GM18861 (cell line): ENCODE results near the gene ARHGEF37.
A peak's percentile ranks its signal among the peaks of the same experiment; 100 is the strongest.
"Not testable (repeated sequence)": the region's sequence is repeated elsewhere in the genome, so short reads cannot be mapped to it uniquely, and the experiment has no call there.

Experiments used
- ATAC-seq: cut with Tn5 transposase; IDR thresholded peaks from one replicate; pipeline ENCODE4 v1.9.1; 2021; ENCODE audit not compliant: unreplicated experiment

Gene ARHGEF37

GRCh38 chr5:149563466-149563865, 17.8 kb upstream of the ARHGEF37 start:
- ATAC-seq = no peak

GRCh38 chr5:149564542-149565140, 16.7 kb upstream of the ARHGEF37 start:
- peak; percentile 86 for ATAC-seq

- ATAC-seq = peak; percentile 57
Observed at GRCh38 chr5:149567226-149567625, 14.1 kb upstream of the ARHGEF37 start.

GRCh38 chr5:149572170-149572569, 9.1 kb upstream of the ARHGEF37 start:
- no peak for ATAC-seq

GRCh38 chr5:149572576-149573231, 8.6 kb upstream of the ARHGEF37 start:
- no peak for ATAC-seq

GRCh38 chr5:149575131-149575530, 6.2 kb upstream of the ARHGEF37 start:
- no peak for ATAC-seq

GRCh38 chr5:149576021-149576420, 5.3 kb upstream of the ARHGEF37 start:
- ATAC-seq = no peak

- no peak for ATAC-seq
Observed at GRCh38 chr5:149578896-149579295, 2.4 kb upstream of the ARHGEF37 start.

- no peak for ATAC-seq
Observed at GRCh38 chr5:149580808-149581191, 498 bp upstream of the ARHGEF37 start.

GRCh38 chr5:149581931-149582768, 852 bp downstream of the ARHGEF37 start:
- no peak for ATAC-seq

GRCh38 chr5:149583394-149583793, 2.1 kb downstream of the ARHGEF37 start:
- no peak for ATAC-seq

GRCh38 chr5:149584121-149584520, 2.8 kb downstream of the ARHGEF37 start:
- ATAC-seq = no peak

GRCh38 chr5:149585910-149586309, 4.6 kb downstream of the ARHGEF37 start:
- ATAC-seq = no peak

GRCh38 chr5:149586708-149587318, 5.5 kb downstream of the ARHGEF37 start:
- no peak for ATAC-seq

GRCh38 chr5:149588936-149589335, 7.6 kb downstream of the ARHGEF37 start:
- ATAC-seq = no peak

- ATAC-seq = no peak
Observed at GRCh38 chr5:149593370-149593769, 12.1 kb downstream of the ARHGEF37 start.

- no peak for ATAC-seq
Observed at GRCh38 chr5:149594206-149594895, 13.1 kb downstream of the ARHGEF37 start.

- ATAC-seq = not testable (repeated sequence)
Observed at GRCh38 chr5:149595105-149595504, 13.8 kb downstream of the ARHGEF37 start.

- ATAC-seq = no peak
Observed at GRCh38 chr5:149596712-149597111, 15.4 kb downstream of the ARHGEF37 start.

- no peak for ATAC-seq
Observed at GRCh38 chr5:149597618-149598017, 16.3 kb downstream of the ARHGEF37 start.

GRCh38 chr5:149598234-149598633, 16.9 kb downstream of the ARHGEF37 start:
- not testable (repeated sequence) for ATAC-seq
